ENCODE results near the gene CHP1. TPM values are rescaled to one million over a fixed set of nuclear protein-coding genes. Genes with fewer than 3 reads are reported as not detected.
"Not testable (repeated sequence)": the region's sequence is repeated elsewhere in the genome, so short reads cannot be mapped to it uniquely, and the experiment has no call there.

CHP1 gene
- total RNA-seq, 1 donor from 2014 or later, result 175 TPM

DNA sequence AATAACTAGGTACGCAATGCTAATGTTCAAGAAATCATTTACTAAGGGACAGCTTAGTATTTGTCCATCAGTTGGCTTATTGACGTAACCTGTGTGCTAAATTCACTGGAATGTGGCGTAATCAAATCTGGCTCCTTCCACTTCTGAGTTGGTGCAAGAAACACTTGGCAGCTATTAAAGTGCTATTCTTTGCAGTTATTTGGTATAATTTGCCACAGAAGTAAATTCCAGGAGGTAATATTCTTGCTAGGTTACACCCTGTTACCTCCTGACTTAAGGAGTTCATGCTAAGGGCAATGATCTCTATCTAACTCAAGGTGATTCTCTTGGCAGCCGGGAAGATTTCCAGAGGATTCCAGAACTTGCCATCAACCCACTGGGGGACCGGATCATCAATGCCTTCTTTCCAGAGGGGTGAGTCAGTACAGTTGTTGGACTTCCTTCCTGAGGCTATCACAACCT, 25.5 kb downstream of the CHP1 start:
- H3K27ac ChIP-seq, result peak overlapping the region; percentile 68
- no peak overlapping the region for H3K4me3 ChIP-seq
- no peaks in the 10 kb centered on the region for H3K9me3 ChIP-seq
- H3K4me1 ChIP-seq, result peaks cover 35% of the 10 kb centered on the region
- TF ChIP-seq, protein P1, sequence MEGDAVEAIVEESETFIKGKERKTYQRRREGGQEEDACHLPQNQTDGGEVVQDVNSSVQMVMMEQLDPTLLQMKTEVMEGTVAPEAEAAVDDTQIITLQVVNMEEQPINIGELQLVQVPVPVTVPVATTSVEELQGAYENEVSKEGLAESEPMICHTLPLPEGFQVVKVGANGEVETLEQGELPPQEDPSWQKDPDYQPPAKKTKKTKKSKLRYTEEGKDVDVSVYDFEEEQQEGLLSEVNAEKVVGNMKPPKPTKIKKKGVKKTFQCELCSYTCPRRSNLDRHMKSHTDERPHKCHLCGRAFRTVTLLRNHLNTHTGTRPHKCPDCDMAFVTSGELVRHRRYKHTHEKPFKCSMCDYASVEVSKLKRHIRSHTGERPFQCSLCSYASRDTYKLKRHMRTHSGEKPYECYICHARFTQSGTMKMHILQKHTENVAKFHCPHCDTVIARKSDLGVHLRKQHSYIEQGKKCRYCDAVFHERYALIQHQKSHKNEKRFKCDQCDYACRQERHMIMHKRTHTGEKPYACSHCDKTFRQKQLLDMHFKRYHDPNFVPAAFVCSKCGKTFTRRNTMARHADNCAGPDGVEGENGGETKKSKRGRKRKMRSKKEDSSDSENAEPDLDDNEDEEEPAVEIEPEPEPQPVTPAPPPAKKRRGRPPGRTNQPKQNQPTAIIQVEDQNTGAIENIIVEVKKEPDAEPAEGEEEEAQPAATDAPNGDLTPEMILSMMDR (IDR thresholded peaks at IDR 0.05), result no peak
- peaks cover 27% of the 10 kb centered on the region for H3K36me3 ChIP-seq
- no peak for DNase-seq
- no peaks in the 10 kb centered on the region for H3K27me3 ChIP-seq
- peak; percentile 75 for ATAC-seq
- intact Hi-C loops (cut with DNase I), result no loop called here

GRCh38 chr15:41258750-41259471, 27.8 kb downstream of the CHP1 start:
- H3K27me3 ChIP-seq, result no peaks in the 10 kb centered on the region
- peaks cover 45% of the 10 kb centered on the region for H3K4me1 ChIP-seq
- H3K36me3 ChIP-seq, result peaks cover 36% of the 10 kb centered on the region
- TF ChIP-seq, protein P1 (IDR thresholded peaks at IDR 0.05), result no peak
- intact Hi-C loops (cut with DNase I), result no loop called here
- no peak overlapping the region for H3K4me3 ChIP-seq
- H3K27ac ChIP-seq, result peak overlapping the region; percentile 55
- DNase-seq, result no peak
- ATAC-seq, result peak; percentile 89
- H3K9me3 ChIP-seq, result no peaks in the 10 kb centered on the region

DNA sequence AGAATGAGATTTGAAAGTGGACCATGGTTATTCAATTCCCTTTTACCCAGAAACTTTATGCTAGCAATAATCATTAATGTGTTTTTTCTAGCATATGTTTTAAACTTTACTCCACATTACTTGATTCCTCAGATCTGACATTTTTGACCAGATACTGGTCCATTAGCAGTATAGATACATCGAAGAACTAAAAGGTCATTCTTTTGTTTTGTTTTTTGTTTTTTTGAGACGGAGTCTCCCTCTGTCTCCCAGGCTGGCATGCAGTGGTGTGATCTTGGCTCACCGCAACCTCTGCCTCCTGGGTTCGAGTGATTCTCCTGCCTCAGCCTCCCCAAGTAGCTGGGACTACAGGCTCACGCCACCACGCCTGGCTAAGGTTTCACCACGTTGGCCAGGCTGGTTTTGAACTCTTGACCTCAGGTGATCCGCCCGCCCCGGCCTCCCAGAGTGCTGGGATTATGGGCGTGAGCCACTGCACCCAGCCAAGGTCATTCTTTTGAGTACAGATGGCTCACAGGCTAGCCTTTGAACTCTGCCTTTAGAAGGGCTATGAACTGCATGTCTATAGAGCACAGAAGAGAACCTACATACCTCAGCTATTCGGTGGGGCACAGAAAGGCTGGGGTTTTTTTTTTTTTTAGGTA, 28.6 kb downstream of the CHP1 start:
- Histone ChIP-seq H3K27me3 (no peaks in the 10 kb centered on the region), H3K27ac (peak overlapping the region; percentile 55), H3K4me3 (no peak overlapping the region), H3K4me1 (peaks cover 49% of the 10 kb centered on the region), H3K36me3 (peaks cover 43% of the 10 kb centered on the region), H3K9me3 (no peaks in the 10 kb centered on the region)
- DNase-seq (no peak), ATAC-seq (no peak)
- TF ChIP-seq, protein P1 (IDR thresholded peaks at IDR 0.05), result no peak
- intact Hi-C loops (cut with DNase I), result no loop called here

- ATAC-seq; H3K9me3 ChIP-seq; H3K27ac ChIP-seq; intact Hi-C loops (cut with DNase I); H3K27me3 ChIP-seq; H3K4me3 ChIP-seq; DNase-seq: not testable (repeated sequence)
- Histone ChIP-seq H3K36me3 (peaks cover 55% of the 10 kb centered on the region), H3K4me1 (peaks cover 44% of the 10 kb centered on the region)
Measured at GRCh38 chr15:41260924-41261323, 29.9 kb downstream of the CHP1 start.

GRCh38 chr15:41262571-41262970, 31.5 kb downstream of the CHP1 start:
- peaks cover 55% of the 10 kb centered on the region for H3K36me3 ChIP-seq

More at GRCh38 chr15:41262571-41262970, 31.5 kb downstream of the CHP1 start:
- Histone ChIP-seq H3K9me3 (no peaks in the 10 kb centered on the region), H3K27ac (no peak overlapping the region), H3K4me3 (no peak overlapping the region), H3K4me1 (peaks cover 36% of the 10 kb centered on the region), H3K27me3 (no peaks in the 10 kb centered on the region)
- intact Hi-C loops (cut with DNase I), result no loop called here
- TF ChIP-seq, protein P1 (IDR thresholded peaks at IDR 0.05), result no peak
- DNase-seq, result no peak
- ATAC-seq, result no peak

Data from upper lobe of right lung (tissue), 1 donor.